NCI-H2081 (cell line): ENCODE data around the gene UNKL.

Experiments
- DNase-seq, 2 experiments: peaks; one replicate each; lab custom pipeline; 2025; lab: John Stamatoyannopoulos, UW

The UNKL gene

GRCh38 chr16:1401061-1401757, 13.3 kb downstream of the UNKL start:
- DNase-seq, result no peak

GRCh38 chr16:1398826-1399581, 15.5 kb downstream of the UNKL start:
- no peak for DNase-seq

GRCh38 chr16:1398351-1398750, 16.2 kb downstream of the UNKL start:
- no peak for DNase-seq

DNA sequence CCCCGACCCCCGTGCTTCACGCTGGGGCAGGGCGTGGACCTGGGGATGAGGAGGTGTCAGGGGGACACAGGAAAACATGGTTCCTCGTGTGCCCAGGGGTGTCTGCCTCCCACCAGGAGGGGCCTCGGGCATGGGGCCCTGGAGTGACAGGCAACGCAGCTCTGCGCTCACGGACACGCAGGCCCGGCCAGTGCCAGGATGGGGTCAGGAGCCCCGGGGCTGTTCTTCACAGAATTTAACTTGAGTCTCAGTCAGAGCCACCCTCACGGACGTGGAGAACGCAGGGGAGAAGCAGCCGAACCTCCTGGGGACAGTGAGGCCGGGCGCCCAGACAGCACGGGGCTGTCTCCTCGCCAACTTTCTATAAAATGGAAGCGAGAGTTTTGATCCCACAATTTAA, 16.7 kb downstream of the UNKL start:
- no peak for DNase-seq

DNA sequence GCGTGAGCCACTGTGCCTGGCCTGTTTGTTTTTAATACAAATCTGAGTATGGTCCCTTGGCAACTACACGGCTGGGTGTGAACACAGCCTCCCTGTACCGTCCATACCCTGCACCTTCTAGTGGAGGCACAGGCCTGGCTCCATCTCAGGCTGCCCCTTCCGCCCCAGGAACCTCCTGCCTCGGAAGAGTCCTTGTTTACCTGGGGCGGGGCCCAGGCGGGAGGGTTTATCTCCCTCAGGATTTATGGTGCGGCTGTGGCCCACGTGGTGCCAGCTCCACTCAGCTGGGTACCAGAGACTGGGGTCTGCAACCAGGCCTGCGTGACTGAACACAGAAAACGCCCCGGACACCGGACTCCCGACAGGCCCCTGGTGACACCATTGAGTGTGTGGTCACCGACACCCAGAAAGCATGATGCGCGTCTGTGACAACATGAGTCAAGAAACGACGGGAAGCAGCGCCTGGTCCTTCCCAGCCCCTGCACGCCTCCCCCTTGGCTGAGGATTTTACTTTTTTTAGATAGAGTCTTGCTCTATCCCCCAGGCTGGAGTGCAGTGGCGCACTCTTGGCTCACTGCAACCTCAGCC, 19.0 kb downstream of the UNKL start:
- no peak for DNase-seq

DNA sequence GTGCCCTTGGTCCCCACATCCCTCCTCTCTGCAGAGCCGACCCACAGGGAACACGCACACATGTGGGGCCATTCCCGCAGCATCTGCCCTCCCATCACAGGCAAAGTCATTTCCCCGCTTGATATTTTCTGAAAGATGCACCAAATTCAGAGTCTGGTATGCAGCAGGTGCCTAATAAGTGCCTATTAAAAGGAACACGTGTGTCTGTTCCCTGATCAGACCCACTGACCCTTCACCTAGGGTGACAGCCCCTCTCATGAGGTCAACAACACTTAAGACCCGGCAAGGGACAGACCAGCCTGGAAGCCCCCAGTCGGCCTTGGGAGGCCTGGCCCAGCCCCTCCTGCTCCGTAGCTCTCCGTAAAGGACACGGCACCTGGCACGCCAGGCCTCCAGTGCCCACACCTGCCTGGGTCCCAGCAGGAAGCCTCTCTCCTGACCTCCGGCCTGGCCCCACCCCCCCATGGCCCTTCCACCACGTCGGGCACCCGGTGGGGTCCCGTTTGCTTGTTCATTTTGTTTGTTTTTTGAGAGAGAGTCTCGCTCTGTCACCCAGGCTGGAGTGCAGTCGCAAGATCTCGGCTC, 20.0 kb downstream of the UNKL start:
- no peak for DNase-seq

DNA sequence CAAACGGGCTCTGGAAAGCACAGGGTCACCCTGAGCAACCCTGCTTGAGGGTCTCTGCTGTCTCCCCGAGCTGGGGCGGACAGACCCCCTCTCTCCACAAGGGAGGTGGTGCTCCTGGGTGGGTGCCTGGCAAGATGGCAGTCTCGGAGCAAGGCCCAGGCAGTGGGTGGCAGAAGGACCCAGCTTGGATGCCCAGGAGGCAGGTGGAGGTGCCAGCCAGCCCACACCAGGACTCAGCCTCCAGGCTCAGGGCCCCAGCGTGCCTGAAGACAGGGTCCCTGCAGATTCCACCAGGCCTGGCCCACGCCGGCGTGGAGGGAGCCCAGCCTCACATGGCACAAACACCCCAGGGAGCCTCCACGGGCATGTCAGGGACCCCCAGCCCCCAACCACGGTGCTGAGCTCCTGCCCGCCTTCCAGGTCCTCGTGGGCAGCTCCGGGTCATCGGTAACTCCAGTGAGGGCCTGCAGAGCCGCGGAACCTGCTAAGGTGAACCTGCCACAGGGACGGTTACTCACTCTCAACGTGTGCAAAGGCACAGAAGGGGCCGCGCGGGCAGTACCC, 20.8 kb downstream of the UNKL start:
- DNase-seq, result no peak

GRCh38 chr16:1392826-1393225, 21.7 kb downstream of the UNKL start:
- DNase-seq, result no peak

DNA sequence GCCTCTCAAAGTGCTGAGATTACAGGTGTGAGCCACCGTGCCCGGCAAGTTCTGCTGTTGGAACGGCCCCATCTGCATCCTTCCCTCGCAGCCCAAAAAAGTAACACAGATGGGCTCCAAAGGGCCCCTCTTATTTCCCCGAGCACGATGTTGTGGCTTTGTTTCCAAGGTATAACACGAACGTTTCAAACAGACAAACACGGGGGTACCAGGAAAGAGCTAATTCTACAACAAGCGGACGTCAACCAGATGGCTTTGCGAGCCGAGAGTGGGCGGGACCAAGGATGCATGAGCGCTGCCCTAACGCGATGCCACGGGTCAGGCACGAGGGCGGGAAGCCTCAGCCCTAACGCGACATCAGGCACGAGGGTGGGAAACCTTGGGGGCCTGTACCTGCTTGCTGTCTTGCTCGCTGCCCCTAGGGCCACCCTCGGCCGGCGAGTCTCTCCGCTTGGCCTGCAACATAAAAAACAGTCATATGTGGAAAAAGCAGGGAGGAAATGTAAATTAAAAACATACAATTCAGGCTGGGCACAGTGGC, 24.2 kb downstream of the UNKL start:
- no peak for DNase-seq

GRCh38 chr16:1389762-1390161, 24.7 kb downstream of the UNKL start:
- no peak for DNase-seq

- DNase-seq, result no peak
Measured at GRCh38 chr16:1387331-1387730, 27.2 kb downstream of the UNKL start.

DNA sequence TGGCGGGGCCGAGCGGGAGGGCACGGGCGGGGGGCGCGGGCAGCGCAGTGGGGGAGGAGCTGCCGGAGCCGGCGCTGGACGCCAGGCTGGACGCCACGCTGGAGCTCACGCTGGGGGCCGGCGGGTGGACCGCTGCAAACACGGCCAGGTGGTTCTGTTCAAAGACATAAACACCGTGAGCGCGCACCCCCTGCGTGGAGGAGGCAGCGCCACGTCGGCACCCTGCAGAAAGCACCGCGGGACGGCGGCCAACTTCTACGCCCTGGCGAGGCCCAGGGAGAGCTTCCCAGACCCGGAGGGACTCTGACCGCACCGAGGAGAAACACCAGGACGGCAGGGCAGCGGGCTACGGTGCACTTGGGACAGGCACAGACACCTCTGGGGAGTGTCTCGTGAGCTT, 29.3 kb downstream of the UNKL start:
- peak in 1 of 2 experiments; percentile 25 for DNase-seq

DNA sequence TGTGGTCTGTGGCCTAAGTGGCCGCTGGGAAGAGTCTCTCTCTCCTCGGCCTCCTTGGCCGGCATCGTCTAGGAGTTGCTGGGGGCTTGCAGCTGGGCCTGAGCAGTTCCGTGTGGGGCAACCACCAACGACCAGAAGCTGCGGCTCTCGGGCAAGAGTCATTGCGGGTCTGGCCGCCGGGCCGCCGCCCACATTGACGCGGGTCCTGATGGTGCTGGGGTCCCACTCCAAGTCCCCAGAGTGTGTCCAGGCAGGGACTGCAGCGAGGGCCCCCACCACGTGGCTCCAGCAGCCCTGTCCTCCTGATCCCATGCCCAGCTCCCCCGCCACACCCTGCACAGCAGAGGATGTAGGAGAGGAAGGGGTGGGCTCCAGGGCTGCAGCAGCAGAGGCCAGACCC, 30.9 kb downstream of the UNKL start:
- no peak for DNase-seq

DNA sequence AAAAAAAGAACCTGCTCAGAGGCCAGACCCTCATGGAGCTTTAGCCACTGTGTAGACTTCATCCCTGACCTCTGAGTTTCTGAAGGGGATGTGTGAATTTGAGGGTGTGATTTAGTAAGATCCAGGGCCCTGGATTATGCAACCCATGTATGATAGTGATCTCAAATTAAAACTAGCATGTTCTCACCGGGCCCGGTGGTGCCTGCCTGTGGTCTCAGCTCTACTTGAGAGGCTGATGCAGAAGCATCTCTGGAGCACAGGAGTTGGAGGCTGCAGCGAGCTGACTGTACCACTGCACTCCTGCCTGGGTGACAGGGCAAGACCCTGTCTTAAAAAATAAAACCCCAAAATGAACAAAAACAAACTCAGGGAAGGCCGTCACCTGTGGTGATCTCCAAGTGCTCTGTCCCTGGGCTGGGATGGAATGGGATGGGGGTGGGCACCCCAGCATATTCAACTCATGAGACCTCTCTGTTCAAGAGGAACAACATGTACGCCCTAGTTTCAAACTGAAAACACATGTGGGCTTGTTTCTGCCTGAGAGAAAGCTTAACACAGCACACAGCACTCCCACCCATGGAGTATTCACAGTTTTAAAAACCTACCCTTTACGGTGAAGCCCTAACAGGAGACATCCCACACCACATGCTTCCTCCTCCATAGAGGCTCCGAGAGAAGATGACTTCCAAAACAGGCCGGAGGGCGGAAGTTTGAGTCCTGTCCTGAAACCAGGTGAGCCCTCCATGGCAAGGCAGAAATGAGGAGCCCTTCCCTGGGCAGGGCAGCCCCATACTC, 32.7 kb downstream of the UNKL start:
- no peak for DNase-seq

DNA sequence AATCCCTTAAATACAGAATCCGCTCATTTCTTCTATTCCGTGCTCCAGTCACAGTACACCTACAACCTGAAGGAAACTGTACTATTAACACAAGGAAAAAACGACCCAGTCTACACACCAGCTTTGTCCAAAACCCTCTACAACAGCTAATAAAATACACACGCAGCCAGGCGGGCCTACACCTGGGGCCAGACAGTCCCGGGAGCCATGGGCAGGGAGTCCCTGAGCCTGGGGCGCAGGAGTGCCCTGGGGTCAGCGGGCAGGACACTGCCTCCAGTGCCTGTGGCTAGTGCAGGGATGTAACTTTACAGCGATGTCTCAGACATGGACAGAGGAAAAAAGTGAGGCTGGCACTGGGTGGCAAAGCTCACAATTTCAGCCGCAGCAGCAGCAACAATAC, 34.3 kb downstream of the UNKL start:
- DNase-seq, result no peak

GRCh38 chr16:1379304-1380076, 35.0 kb downstream of the UNKL start:
- peak; percentile 41 to 63 for DNase-seq

- peak in 1 of 2 experiments; percentile 17 for DNase-seq
Measured at GRCh38 chr16:1378804-1379303, 35.6 kb downstream of the UNKL start.

DNA sequence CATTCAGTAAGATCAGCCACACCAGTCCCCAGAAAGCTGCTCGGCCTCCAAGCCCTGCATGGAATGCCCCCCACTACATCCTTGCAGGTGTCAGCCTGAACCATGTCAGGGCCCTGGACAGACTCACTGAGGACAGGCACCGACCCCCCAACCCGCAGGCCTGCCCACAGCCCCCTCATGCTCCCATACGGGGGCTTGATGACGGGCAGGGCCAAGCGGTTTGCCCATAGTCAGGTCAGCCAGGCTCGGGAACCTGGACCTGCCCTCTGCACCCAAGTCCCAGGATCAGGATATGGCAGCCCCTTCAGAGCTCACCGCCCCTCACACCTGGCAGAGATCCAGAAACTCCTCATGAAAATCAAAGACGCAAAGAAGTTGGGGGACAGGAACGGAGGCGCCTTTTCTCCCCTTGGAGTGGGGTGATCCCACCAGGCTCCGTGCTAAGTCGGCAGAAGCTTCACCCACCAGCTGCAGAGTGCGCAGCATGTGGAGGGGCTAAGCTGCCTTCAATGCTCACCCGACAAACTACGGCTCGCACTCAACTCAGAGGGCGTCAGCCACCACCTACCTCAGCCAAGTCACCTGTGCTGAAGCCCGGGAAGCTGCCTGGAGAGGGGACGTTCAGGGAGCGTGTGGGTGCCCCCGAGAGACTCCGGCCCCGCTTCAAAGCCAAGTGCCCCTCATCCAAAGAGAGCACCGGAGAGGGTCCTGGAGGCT, 36.3 kb downstream of the UNKL start:
- DNase-seq, result no peak

DNA sequence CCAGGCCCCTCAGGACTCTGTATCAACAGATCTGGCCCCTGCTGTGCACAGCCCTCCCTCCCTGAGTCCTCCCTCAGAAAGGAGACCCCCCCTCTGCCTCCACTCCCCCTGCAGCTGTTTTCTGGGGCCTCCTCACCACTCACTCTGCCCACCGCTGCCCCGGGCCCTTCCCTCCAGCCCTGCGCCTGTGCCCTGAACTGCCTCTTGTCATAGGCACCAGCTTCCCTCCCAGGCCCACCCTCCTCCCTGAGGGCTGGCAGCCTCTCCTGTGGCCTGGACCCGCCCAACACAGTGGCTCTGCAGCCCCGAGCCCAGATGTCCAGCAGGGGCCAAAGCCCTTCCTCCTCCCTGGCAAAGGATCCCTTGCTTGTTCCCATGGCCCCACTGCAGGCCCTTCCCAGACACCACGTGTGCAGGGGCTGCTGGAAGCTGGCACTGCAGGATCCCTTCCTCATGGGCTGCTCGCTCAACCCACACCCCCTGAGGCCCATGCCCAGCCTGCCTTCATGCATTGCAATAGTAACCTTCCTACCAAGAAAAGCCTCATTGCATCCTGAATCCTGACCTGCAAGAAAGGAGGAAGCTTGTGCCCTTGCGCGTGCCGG, 37.0 kb downstream of the UNKL start:
- no peak for DNase-seq
